OCI-LY3 (cell line): ENCODE measurements around the gene MIB1.
"Not testable (repeated sequence)": the region's sequence is repeated elsewhere in the genome, so short reads cannot be mapped to it uniquely, and the experiment has no call there.

ENCODE experiments used
- H2AFZ ChIP-seq: fragments of 200-600, 300-600 bp; shearing (Covaris generic); 2 replicates; pipeline ENCODE4 v1.6.0; 2014; ENCODE audit warnings: antibody characterized with exemption, low read depth, low read length
- H3K27ac ChIP-seq: fragments of 200-600, 300-600 bp; sonication (generic); 2 replicates; pipeline ENCODE4 v1.5.1; 2014; ENCODE audit warnings: mild to moderate bottlenecking, low read length, moderate library complexity, mixed read lengths
- H3K27me3 ChIP-seq: fragments of 200-600, 300-600 bp; sonication (generic); 2 replicates; pipeline ENCODE4 v1.6.1; 2014; ENCODE audit warnings: low read depth, low read length, mixed read lengths
- H3K36me3 ChIP-seq: fragments of 200-600, 300-600 bp; sonication (generic); replicated peaks from 2 replicates; pipeline ENCODE3; 2014; ENCODE audit warnings: low read depth, low read length, mixed read lengths
- H3K4me1 ChIP-seq: fragments of 300-600, 200-600 bp; sonication (generic); 2 replicates; pipeline ENCODE4 v1.6.1; 2014; ENCODE audit warnings: low read length, mixed read lengths
- H3K4me2 ChIP-seq: fragments of 200-600, 300-600 bp; sonication (generic); 2 replicates; pipeline ENCODE4 v1.6.1; 2014; ENCODE audit warnings: low read length, mixed read lengths
- H3K4me3 ChIP-seq: fragments of 300-600, 200-600 bp; sonication (generic); 2 replicates; pipeline ENCODE4 v1.5.1; 2014; ENCODE audit warnings: antibody characterized with exemption, mild to moderate bottlenecking, low read length, moderate library complexity
- H3K79me2 ChIP-seq: fragments of 300-600, 200-600 bp; shearing (Covaris generic); 2 replicates; pipeline ENCODE4 v1.6.1; 2014; ENCODE audit warnings: mild to moderate bottlenecking, low read length, mixed read lengths
- H3K9ac ChIP-seq: fragments of 300-600, 200-600 bp; shearing (Covaris generic); 2 replicates; pipeline ENCODE4 v1.6.0; 2014; ENCODE audit warnings: mild to moderate bottlenecking, low read length, moderate library complexity
- H3K9me3 ChIP-seq: fragments of 200-600, 300-600 bp; shearing (Covaris generic); 2 replicates; pipeline ENCODE4 v1.6.1; 2014; ENCODE audit warnings: low read length, mixed read lengths; ENCODE audit not compliant: insufficient read depth
- H4K20me1 ChIP-seq: fragments of 200-600, 300-600 bp; sonication (generic); 2 replicates; pipeline ENCODE4 v1.6.1; 2016; ENCODE audit warnings: low read length, mixed read lengths; ENCODE audit not compliant: insufficient read depth
- EZH2phosphoT487 ChIP-seq: fragments of 200-600 bp; shearing (Covaris generic); IDR thresholded peaks from 2 replicates; pipeline ENCODE4 v1.6.1; 2018; ENCODE audit warnings: antibody characterized with exemption, mixed run types, low read depth
- TF ChIP-seq, protein P1 (sequence below): fragments of 200-600, 300-600 bp; sonication (generic); IDR thresholded peaks from 2 replicates; pipeline ENCODE4 v1.5.1; 2014; ENCODE audit warnings: antibody characterized with exemption, low read length, low read depth

MIB1 gene

DNA sequence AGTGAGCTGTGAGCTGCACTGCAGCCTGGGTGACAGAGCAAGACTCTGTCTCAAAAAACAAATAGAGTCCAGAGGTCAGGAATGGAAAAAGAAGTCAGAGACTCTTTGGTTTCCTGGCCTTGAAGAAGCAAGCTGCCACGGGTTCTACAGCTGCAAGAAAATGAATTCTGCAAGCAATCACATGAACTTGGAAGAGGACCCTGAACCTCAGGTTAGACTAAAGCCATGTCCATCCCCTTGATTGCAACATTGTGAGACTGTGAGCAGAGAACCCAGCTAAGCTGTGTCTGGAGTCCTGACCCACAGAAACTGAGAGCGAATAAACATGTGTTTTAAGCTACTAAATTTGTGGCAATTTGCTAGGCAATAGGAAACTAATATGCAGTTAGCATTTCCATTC, 12.9 kb upstream of the MIB1 start:
- H3K9ac ChIP-seq, result no peak overlapping the region
- no peaks in the 10 kb centered on the region for H3K79me2 ChIP-seq
- no peaks in the 10 kb centered on the region for H3K27me3 ChIP-seq
- no peaks in the 10 kb centered on the region for H3K36me3 ChIP-seq
- TF ChIP-seq, protein P1, sequence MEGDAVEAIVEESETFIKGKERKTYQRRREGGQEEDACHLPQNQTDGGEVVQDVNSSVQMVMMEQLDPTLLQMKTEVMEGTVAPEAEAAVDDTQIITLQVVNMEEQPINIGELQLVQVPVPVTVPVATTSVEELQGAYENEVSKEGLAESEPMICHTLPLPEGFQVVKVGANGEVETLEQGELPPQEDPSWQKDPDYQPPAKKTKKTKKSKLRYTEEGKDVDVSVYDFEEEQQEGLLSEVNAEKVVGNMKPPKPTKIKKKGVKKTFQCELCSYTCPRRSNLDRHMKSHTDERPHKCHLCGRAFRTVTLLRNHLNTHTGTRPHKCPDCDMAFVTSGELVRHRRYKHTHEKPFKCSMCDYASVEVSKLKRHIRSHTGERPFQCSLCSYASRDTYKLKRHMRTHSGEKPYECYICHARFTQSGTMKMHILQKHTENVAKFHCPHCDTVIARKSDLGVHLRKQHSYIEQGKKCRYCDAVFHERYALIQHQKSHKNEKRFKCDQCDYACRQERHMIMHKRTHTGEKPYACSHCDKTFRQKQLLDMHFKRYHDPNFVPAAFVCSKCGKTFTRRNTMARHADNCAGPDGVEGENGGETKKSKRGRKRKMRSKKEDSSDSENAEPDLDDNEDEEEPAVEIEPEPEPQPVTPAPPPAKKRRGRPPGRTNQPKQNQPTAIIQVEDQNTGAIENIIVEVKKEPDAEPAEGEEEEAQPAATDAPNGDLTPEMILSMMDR, result no peak
- TF ChIP-seq EZH2phosphoT487, result no peak
- no peak overlapping the region for H3K27ac ChIP-seq
- H3K9me3 ChIP-seq, result no peaks in the 10 kb centered on the region
- H3K4me3 ChIP-seq, result no peak overlapping the region
- no peak overlapping the region for H3K4me2 ChIP-seq
- H2AFZ ChIP-seq, result no peak overlapping the region
- no peaks in the 10 kb centered on the region for H3K4me1 ChIP-seq
- no peaks in the 10 kb centered on the region for H4K20me1 ChIP-seq

DNA sequence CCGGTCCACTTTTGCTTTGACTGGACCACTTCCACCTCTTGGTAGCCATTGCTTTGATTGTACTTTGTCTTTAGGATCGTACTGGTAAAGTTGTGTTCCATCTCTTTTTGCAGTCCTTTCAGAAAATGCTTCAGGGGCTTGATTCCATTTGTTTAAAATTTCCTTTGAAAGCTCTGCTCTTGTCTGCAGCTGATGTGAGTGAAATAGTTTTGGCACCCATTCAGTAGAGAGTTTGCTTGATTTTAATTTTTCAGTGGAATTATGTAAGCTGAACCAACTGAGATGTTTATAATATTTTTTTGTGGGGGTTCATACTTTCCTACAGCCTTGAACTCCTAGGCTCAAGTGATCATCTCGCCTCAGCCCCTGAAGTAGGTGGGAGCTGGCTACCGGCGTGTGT, 7.6 kb upstream of the MIB1 start:
- Histone ChIP-seq H4K20me1 (no peaks in the 10 kb centered on the region), H3K79me2 (no peaks in the 10 kb centered on the region), H2AFZ (no peak overlapping the region), H3K4me3 (no peak overlapping the region), H3K9me3 (no peaks in the 10 kb centered on the region), H3K36me3 (no peaks in the 10 kb centered on the region), H3K9ac (no peak overlapping the region), H3K27ac (no peak overlapping the region), H3K4me2 (no peak overlapping the region), H3K4me1 (no peaks in the 10 kb centered on the region), H3K27me3 (no peaks in the 10 kb centered on the region)
- TF ChIP-seq EZH2phosphoT487, result no peak
- TF ChIP-seq, protein P1, result no peak

DNA sequence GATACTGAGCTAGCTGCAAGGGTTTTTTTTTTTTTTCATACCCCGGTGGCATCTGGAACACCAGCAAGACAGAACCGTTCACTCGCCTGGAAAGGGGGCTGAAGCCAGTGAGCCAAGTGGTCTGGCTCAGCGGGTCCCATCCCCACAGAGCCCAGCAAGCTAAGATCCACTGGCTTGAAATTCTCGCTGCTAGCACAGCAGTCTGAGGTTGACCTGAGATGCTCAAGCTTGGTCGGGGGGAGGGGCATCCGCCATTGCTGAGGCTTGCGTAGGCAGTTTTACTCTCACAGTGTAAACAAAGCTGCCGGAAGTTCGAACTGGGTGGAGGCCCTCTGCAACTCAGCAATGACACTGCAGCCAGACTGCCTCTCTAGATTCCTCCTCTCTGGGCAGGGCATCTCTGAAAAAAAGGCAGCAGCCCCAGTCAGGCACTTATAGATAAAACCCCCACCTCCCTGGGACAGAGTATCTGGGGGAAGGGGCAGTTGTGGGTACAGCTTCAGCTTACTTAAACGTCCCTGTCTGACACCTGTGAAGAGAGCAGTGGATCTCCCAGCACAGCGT, 5.1 kb upstream of the MIB1 start:
- H3K4me1 ChIP-seq, result peaks cover 7% of the 10 kb centered on the region
- no peak overlapping the region for H3K27ac ChIP-seq

DNA sequence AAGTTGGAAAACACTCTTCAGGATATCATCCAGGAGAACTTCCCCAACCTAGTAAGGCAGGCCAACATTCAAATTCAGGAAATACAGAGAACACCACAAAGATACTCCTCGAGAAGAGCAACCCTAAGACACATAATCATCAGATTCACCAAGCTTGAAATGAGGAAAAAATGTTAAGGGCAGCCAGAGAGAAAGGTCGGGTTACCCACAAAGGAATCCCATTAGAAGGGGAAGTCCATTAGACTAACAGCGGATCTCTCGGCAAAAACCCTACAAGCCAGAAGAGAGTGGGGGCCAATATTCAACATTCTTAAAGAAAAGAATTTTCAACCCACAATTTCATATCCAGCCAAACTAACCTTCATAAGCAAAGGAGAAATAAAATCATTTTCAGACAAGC, 3.7 kb upstream of the MIB1 start:
- not testable (repeated sequence) for H3K9me3 ChIP-seq, H3K27me3 ChIP-seq

More for the DNA sequence above, 5.1 kb upstream of the MIB1 start:
- no peak for TF ChIP-seq EZH2phosphoT487
- TF ChIP-seq, protein P1, result no peak
- H3K4me2 ChIP-seq, result no peak overlapping the region
- no peak overlapping the region for H3K4me3 ChIP-seq
- no peaks in the 10 kb centered on the region for H3K36me3 ChIP-seq
- no peaks in the 10 kb centered on the region for H3K27me3 ChIP-seq
- no peaks in the 10 kb centered on the region for H3K9me3 ChIP-seq
- no peak overlapping the region for H3K9ac ChIP-seq
- H3K79me2 ChIP-seq, result no peaks in the 10 kb centered on the region
- H2AFZ ChIP-seq, result no peak overlapping the region
- no peaks in the 10 kb centered on the region for H4K20me1 ChIP-seq

More for the DNA sequence above, 3.7 kb upstream of the MIB1 start:
- H2AFZ ChIP-seq, H3K4me1 ChIP-seq, H3K36me3 ChIP-seq, H3K9ac ChIP-seq, H3K4me3 ChIP-seq, H3K4me2 ChIP-seq, H3K27ac ChIP-seq, H3K79me2 ChIP-seq, H4K20me1 ChIP-seq: not testable (repeated sequence)
